ENCODE results near the gene CEACAM19.
"Not testable (repeated sequence)": the region's sequence is repeated elsewhere in the genome, so short reads cannot be mapped to it uniquely, and the experiment has no call there.

The CEACAM19 gene

DNA sequence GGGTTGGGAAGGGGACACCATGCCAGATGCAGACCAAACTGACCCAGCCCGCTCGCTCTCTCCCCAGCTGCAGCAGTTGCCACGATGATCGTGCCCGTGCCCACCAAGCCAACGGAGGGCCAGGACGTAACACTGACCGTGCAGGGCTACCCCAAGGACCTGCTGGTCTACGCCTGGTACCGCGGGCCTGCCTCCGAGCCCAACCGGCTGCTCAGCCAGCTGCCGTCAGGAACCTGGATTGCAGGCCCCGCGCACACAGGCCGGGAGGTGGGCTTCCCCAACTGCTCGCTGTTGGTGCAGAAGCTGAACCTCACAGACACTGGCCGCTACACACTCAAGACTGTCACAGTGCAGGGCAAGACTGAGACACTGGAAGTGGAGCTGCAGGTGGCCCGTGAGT, 36.5 kb downstream of the CEACAM19 start:
- no peak overlapping the region for H3K4me3 ChIP-seq (ENCODE audit: low read depth, low read length)
- no peak for DNase-seq (ENCODE audit: low read depth)
- TF ChIP-seq, protein P1, sequence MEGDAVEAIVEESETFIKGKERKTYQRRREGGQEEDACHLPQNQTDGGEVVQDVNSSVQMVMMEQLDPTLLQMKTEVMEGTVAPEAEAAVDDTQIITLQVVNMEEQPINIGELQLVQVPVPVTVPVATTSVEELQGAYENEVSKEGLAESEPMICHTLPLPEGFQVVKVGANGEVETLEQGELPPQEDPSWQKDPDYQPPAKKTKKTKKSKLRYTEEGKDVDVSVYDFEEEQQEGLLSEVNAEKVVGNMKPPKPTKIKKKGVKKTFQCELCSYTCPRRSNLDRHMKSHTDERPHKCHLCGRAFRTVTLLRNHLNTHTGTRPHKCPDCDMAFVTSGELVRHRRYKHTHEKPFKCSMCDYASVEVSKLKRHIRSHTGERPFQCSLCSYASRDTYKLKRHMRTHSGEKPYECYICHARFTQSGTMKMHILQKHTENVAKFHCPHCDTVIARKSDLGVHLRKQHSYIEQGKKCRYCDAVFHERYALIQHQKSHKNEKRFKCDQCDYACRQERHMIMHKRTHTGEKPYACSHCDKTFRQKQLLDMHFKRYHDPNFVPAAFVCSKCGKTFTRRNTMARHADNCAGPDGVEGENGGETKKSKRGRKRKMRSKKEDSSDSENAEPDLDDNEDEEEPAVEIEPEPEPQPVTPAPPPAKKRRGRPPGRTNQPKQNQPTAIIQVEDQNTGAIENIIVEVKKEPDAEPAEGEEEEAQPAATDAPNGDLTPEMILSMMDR (IDR thresholded peaks at IDR 0.05; ENCODE audit: low read depth, low read length, missing control alignments) = no peak
- in situ Hi-C loops (cut with HindIII; ENCODE audit: low sequenced_read_pairs) = loop anchor here (25.0 kb wide), 1 partner anchor 130 kb away; the partner anchor contains the start of gene NECTIN2

GRCh38 chr19:44708940-44709339, 37.7 kb downstream of the CEACAM19 start:
- H3K4me3 ChIP-seq (ENCODE audit: low read depth, low read length) = no peak overlapping the region
- TF ChIP-seq, protein P1 (IDR thresholded peaks at IDR 0.05; ENCODE audit: low read depth, low read length, missing control alignments) = no peak
- in situ Hi-C loops (cut with HindIII; ENCODE audit: low sequenced_read_pairs) = loop anchor here (25.0 kb wide), 1 partner anchor 128 kb away; the partner anchor contains the start of gene NECTIN2
- no peak for DNase-seq (ENCODE audit: low read depth)

GRCh38 chr19:44709434-44710266, 38.4 kb downstream of the CEACAM19 start:
- in situ Hi-C loops (cut with HindIII; ENCODE audit: low sequenced_read_pairs) = loop anchor here (25.0 kb wide), 1 partner anchor 128 kb away; the partner anchor contains the start of gene NECTIN2
- not testable (repeated sequence) for DNase-seq (ENCODE audit: low read depth); H3K4me3 ChIP-seq (ENCODE audit: low read depth, low read length)

DNA sequence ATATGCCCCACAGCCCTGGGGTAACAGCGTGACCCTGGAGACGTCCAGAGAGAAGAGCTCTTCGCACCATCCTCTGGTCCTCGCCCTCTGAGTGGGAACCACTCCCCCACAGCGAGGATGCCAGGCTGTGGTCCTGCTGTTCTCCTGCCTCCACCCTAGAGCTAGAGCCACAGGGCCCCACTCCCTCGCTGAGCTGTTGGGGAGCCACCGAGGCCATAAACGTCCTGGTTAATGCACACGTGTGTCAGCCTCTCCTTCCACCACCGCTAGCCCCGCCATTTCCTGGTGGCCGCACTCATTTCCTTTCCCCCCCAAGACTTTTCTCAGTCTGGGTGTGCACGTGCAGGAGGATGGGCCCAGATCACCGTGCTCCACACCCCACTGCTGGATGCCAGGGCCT, 39.2 kb downstream of the CEACAM19 start:
- no peak overlapping the region for H3K4me3 ChIP-seq (ENCODE audit: low read depth, low read length)
- in situ Hi-C loops (cut with HindIII; ENCODE audit: low sequenced_read_pairs) = loop anchor here (25.0 kb wide), 1 partner anchor 127 kb away; the partner anchor contains the start of gene NECTIN2
- TF ChIP-seq, protein P1 (IDR thresholded peaks at IDR 0.05; ENCODE audit: low read depth, low read length, missing control alignments) = no peak
- DNase-seq (ENCODE audit: low read depth) = no peak

DNA sequence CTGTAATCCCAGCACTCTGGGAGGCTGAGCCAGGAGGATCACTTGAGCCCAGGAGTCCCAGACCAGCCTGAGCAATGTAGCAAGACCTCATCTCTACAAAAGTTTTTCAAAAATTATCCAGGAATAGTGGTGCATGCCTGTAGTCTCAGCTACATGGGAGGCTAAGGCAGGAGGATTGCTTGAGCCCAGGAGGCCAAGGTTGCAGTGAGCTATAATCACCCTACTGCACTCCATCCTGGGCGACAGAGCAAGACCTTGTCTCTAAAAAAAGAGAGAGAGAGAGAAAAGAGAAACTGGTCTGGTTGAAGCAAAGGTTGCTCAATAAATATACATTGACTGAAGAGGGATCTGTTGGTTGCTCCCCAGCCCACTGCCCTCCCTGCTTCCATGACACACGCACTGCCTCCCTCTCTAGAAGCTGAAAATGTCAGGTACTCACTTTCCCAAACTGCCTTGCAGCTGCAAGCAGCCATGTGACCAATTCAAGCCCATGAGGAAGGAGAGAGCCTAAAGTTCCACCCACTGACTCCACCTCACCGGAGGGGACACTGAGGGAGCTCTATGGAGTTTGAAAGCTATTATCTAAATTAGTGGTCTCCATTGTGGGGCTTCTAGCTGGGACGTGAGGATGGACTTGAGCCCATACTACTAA, 41.7 kb downstream of the CEACAM19 start:
- TF ChIP-seq, protein P1 (IDR thresholded peaks at IDR 0.05; ENCODE audit: low read depth, low read length, missing control alignments) = no peak
- H3K4me3 ChIP-seq (ENCODE audit: low read depth, low read length) = no peak overlapping the region
- no peak for DNase-seq (ENCODE audit: low read depth)
- in situ Hi-C loops (cut with HindIII; ENCODE audit: low sequenced_read_pairs) = loop anchor here (25.0 kb wide), 1 partner anchor 124 kb away; the partner anchor contains the start of gene NECTIN2

DNA sequence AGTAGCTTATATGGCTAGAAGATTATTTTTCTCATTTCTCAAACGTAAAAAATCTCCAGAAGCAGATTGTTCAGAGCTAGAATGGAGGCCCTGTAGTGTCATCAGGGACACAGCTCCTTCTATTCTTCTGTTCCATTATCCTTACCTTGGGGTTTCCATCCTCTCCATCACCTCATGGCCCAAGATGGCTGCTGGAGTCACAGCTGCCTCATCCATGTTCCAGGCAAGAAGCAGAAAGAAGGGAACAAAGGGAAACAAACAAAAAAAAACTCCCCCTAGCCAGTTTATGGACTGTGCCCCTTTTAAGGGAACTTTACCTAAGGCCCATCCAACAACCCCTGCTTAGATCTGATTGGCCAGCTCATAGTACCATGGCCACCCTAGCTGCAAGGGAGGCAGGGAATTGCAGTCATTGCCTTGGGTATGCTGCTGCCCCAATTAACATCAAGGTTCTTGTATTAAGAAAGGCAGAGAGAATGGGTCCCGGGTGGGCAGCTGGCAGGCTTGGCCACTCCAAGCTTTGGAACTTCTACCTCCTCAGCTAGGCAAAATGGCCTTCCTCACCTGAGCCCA, 43.4 kb downstream of the CEACAM19 start:
- TF ChIP-seq, protein P1 (IDR thresholded peaks at IDR 0.05; ENCODE audit: low read depth, low read length, missing control alignments) = no peak
- H3K4me3 ChIP-seq (ENCODE audit: low read depth, low read length) = no peak overlapping the region
- no peak for DNase-seq (ENCODE audit: low read depth)
- in situ Hi-C loops (cut with HindIII; ENCODE audit: low sequenced_read_pairs) = loop anchor here (25.0 kb wide), 1 partner anchor 123 kb away; the partner anchor contains the start of gene NECTIN2
